DND-41 (cell line): Measurements from ENCODE around the gene ZNF106.

Source experiments
- CTCF ChIP-seq: IDR thresholded peaks from 2 replicates; pipeline ENCODE4 v1.5.1; 2012; ENCODE audit warnings: borderline replicate concordance, low read length, moderate library complexity, mild to moderate bottlenecking; ENCODE audit not compliant: poor library complexity, severe bottlenecking; ENCODE audit errors: extremely low read depth
- EZH2 ChIP-seq: IDR thresholded peaks from 3 replicates; pipeline ENCODE4 v1.6.1; 2012; ENCODE audit warnings: borderline replicate concordance, low read depth, mild to moderate bottlenecking, moderate library complexity, low read length, inconsistent platforms; ENCODE audit not compliant: severe bottlenecking

DNA sequence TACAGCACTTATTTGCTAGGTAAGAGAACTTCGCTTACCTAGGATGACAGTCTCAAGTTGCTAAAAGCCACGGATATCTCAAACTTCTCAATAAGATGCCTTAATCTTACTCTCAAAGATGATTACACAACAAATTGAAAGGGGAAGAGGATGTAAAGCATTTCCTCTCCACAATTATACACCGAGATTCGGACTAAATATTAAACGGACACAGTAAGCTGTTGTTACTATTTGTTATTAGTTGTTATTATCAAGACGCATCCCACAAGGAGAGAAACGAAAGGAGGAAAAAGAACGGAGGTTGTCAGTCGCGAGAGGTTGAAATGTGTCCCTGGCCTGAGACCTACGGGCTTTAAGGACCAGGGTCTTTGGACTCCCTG is 660 bp downstream of the ZNF106 start:
- no peak for TF ChIP-seq CTCF
- TF ChIP-seq EZH2 = no peak
